Spleen (tissue), 7 donors: ENCODE measurements around the gene HMMR.

Experiments
- POLR2A ChIP-seq, 3 donors: fragments of 450-650 bp; IDR thresholded peaks; one replicate each; pipeline ENCODE4 v1.5.1; 2017; ENCODE audit warnings: antibody characterized with exemption in 3 of 3, mild to moderate bottlenecking in 1 of 3
- TF ChIP-seq, protein P1 (sequence below), 11 experiments: fragments of 200-600 bp in 7 of 11; fragments of 450-650 bp in 4 of 11; sonication (generic) in 4 of 11; IDR thresholded peaks in 8 of 11; conservative IDR thresholded peaks in 3 of 11; 1 replicate in 7 of 11; 2 replicates in 4 of 11; pipeline versions ENCODE4 v1.4.0 to v1.8.0; 2016 to 2021; ENCODE audit warnings: antibody characterized with exemption in 11 of 11, inconsistent platforms in 4 of 11, mild to moderate bottlenecking in 1 of 11
- donor health status: DM: no; HTN: no; CAD: no; lungs with moderate emphysema.
- donor health status: DM: no; HTN: no; CAD: no.
- donor health status: DM: no; HTN: no; CAD: no.

DNA sequence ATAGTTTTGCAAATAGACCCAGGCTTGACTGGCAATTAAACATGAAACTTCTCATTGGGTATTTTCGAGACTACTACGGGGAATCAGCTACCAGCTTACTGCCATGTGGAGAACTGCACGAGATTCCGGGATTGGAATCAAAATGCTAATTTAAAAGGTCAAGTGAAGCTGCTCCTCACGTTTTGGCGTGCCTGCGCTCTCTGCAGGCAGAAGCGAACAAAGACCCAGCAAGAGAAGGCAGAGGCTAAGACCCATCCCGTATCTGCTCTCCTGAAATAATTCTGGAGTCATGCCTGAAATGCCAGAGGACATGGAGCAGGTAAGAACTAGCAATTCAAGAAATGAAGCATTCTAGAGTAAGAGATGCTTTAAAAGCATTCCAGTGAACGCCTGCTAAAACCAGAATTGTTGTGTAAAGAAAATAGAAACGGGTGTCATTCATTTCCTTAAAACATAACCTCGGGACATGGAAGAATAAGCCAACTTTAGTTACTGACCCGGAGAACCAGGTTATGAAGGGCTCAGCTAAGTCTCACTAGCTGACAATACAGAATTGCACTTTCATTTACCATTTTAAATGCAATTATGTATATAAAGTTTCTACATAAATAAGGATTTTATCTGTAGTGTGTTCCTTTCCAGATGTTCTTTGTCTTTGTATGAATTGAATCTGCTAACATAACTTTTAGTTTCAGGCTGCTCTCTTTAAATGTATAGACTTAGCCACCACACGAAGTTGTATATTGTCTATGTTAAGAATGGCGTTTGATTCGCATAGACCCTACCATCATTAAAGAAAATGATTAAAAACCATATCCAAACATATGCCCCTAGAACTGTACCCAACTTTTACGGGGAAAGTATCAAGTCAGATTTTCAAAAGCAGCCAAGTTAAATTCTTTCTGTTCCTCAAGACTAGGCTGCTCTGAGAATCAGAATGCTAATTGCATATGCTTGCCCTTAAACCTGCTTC is 43.0 kb downstream of the HMMR start:
- TF ChIP-seq, protein P1, sequence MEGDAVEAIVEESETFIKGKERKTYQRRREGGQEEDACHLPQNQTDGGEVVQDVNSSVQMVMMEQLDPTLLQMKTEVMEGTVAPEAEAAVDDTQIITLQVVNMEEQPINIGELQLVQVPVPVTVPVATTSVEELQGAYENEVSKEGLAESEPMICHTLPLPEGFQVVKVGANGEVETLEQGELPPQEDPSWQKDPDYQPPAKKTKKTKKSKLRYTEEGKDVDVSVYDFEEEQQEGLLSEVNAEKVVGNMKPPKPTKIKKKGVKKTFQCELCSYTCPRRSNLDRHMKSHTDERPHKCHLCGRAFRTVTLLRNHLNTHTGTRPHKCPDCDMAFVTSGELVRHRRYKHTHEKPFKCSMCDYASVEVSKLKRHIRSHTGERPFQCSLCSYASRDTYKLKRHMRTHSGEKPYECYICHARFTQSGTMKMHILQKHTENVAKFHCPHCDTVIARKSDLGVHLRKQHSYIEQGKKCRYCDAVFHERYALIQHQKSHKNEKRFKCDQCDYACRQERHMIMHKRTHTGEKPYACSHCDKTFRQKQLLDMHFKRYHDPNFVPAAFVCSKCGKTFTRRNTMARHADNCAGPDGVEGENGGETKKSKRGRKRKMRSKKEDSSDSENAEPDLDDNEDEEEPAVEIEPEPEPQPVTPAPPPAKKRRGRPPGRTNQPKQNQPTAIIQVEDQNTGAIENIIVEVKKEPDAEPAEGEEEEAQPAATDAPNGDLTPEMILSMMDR (IDR thresholded peaks at IDR 0.05 in 8 of 11, conservative IDR thresholded peaks at IDR 0.05 in 3 of 11), result peak in 6 of 11 experiments; percentile 13 to 36 (median 22)
- peak in 1 of 3 donors; percentile 64 for TF ChIP-seq POLR2A (IDR thresholded peaks at IDR 0.05)
